Transverse colon (tissue), 4 donors: ENCODE data around the gene STRBP. TPM values are rescaled to one million over a fixed set of nuclear protein-coding genes. Genes with fewer than 3 reads are reported as not detected.

Source experiments
- DNase-seq: peaks from one replicate; pipeline ENCODE4 v3.0.0-alpha.2; 2019
- H3K27ac ChIP-seq, 4 donors: fragments of 200-600 bp; sonication (generic); 2 replicates each; pipeline ENCODE4 v1.5.1; 2016 to 2018; ENCODE audit warnings: inconsistent platforms in 4 of 4
- H3K27me3 ChIP-seq: fragments of 200-600 bp; sonication (generic); 2 replicates; pipeline ENCODE4 v1.5.1; 2017; ENCODE audit warnings: inconsistent platforms
- H3K36me3 ChIP-seq, 4 donors: fragments of 200-600 bp; sonication (generic); 2 replicates each; pipeline ENCODE4 v1.5.1; 2017 to 2019; ENCODE audit warnings: inconsistent platforms in 4 of 4
- H3K4me1 ChIP-seq, 4 donors: fragments of 200-600 bp; sonication (generic); 2 replicates each; pipeline ENCODE4 v1.5.1; 2017 to 2020; ENCODE audit warnings: inconsistent platforms in 4 of 4
- H3K4me3 ChIP-seq, 4 donors: fragments of 200-600 bp; sonication (generic); 1 replicate in 1 of 4; 2 replicates in 3 of 4; pipeline versions ENCODE4 v1.5.1 to v1.6.1; 2017 to 2019; ENCODE audit warnings: inconsistent platforms in 4 of 4
- H3K9me3 ChIP-seq, 2 donors: fragments of 200-600 bp; sonication (generic); 2 replicates each; pipeline ENCODE4 v1.5.1; 2017 to 2019; ENCODE audit warnings: inconsistent platforms in 2 of 2
- CTCF ChIP-seq, 5 experiments: fragments of 200-600 bp in 3 of 5; fragments of 450-650 bp in 2 of 5; sonication (generic) in 3 of 5; IDR thresholded peaks; 1 replicate in 2 of 5; 2 replicates in 3 of 5; pipeline ENCODE4 v1.5.1; 2016 to 2017; ENCODE audit warnings: antibody characterized with exemption in 5 of 5, inconsistent platforms in 3 of 5, mild to moderate bottlenecking in 2 of 5, moderate library complexity in 1 of 5
- EP300 ChIP-seq: sonication (generic); formaldehyde crosslinking; IDR thresholded peaks from one replicate; pipeline ENCODE4 v1.6.1; 2017; ENCODE audit warnings: antibody characterized with exemption, low read depth
- POLR2A ChIP-seq: fragments of 450-650 bp; IDR thresholded peaks from one replicate; pipeline ENCODE4 v1.6.1; 2016; ENCODE audit warnings: antibody characterized with exemption, mild to moderate bottlenecking, moderate library complexity
- POLR2AphosphoS5 ChIP-seq, 3 donors: sonication (generic); formaldehyde crosslinking; IDR thresholded peaks; one replicate each; pipeline ENCODE4 v1.6.1; 2016; ENCODE audit warnings: antibody characterized with exemption in 3 of 3
- WGBS, 2 donors: methylation state at CpG; one replicate each; pipeline ENCODE4 v1.1.5; 2018; ENCODE audit warnings: low coverage in 1 of 2; 5-methylcytosine and 5-hydroxymethylcytosine counted together
- in situ Hi-C, 4 donors: fragments of 200-750 bp; cut with MboI; loops; one replicate each; pipeline versions ENCODE4 v1.15.0 to v1.15.1; 2017; ENCODE audit warnings: low sequenced_read_pairs in 3 of 4, low pct_ligation_motif_present in 1 of 4, low pct_unique_long_range_greater_than_20kb in 1 of 4
- intact Hi-C: fragments of 100-400 bp; cut with DNase I; formaldehyde crosslinking; loops from one replicate; pipeline ENCODE4 v1.15.1; 2023; ENCODE audit warnings: low total_unique reads
- total RNA-seq, 4 donors: library from RNA; depleted of rRNA; stranded (reverse); fragments of >200 nt; gene quantifications; one replicate each; pipeline ENCODE4 v1.1.0, GENCODE V29; 2016

STRBP gene
- total RNA-seq, 4 donors from 2014 or later, result 19.1 to 50.3 (median 43.2) TPM

- no peak overlapping the region for H3K4me3 ChIP-seq
- peaks cover 0 to 5% (median 2%) of the 10 kb centered on the region in 4 donors for H3K4me1 ChIP-seq
- DNase-seq, result no peak
- intact Hi-C loops (no loop called here), in situ Hi-C loops (no loop called here)
- no peak overlapping the region for H3K27ac ChIP-seq
- TF ChIP-seq POLR2A (no peak), EP300 (no peak), CTCF (IDR thresholded peaks at IDR 0.05) (no peak), POLR2AphosphoS5 (IDR thresholded peaks at IDR 0.05) (no peak)
- H3K27me3 ChIP-seq, result no peaks in the 10 kb centered on the region
- H3K36me3 ChIP-seq, result no peaks in the 10 kb centered on the region
- 85 to 93% methylated on average over 1 to 2 of the region's 2 CpGs for WGBS, 2 donors
- H3K9me3 ChIP-seq, result no peaks in the 10 kb centered on the region
These were observed 91.4 kb downstream of the STRBP start for GRCh38 chr9:123176949-123177348.

GRCh38 chr9:123175854-123176629 lies 92.3 kb downstream of the STRBP start:
- intact Hi-C loops, result no loop called here
- Histone ChIP-seq H3K27me3 (no peaks in the 10 kb centered on the region), H3K4me3 (no peak overlapping the region), H3K4me1 (peaks cover 0 to 5% (median 2%) of the 10 kb centered on the region in 4 donors), H3K36me3 (no peaks in the 10 kb centered on the region), H3K27ac (no peak overlapping the region), H3K9me3 (no peaks in the 10 kb centered on the region)
- no peak for TF ChIP-seq CTCF (IDR thresholded peaks at IDR 0.05)
- TF ChIP-seq POLR2A, result no peak
- no peak for TF ChIP-seq POLR2AphosphoS5 (IDR thresholded peaks at IDR 0.05)
- no peak for TF ChIP-seq EP300
- no peak for DNase-seq
- WGBS, 2 donors, result 67 to 68% methylated on average over 3 to 4 of the region's 4 CpGs
- in situ Hi-C loops, result no loop called here

GRCh38 chr9:123174887-123175518 lies 93.4 kb downstream of the STRBP start:
- H3K4me3 ChIP-seq, result no peak overlapping the region
- TF ChIP-seq CTCF (IDR thresholded peaks at IDR 0.05), result no peak
- TF ChIP-seq POLR2A, result no peak
- TF ChIP-seq POLR2AphosphoS5 (IDR thresholded peaks at IDR 0.05), result no peak
- no peak for TF ChIP-seq EP300
- intact Hi-C loops, result no loop called here
- no peaks in the 10 kb centered on the region for H3K27me3 ChIP-seq
- H3K4me1 ChIP-seq, result peaks cover 0 to 5% (median 2%) of the 10 kb centered on the region in 4 donors
- no peak for DNase-seq
- no peaks in the 10 kb centered on the region for H3K36me3 ChIP-seq
- peak overlapping the region in 1 of 4 donors; percentile 9 for H3K27ac ChIP-seq
- WGBS, 2 donors, result 75 to 88% methylated on average over 1 of the region's 1 CpG
- in situ Hi-C loops, result no loop called here
- H3K9me3 ChIP-seq, result no peaks in the 10 kb centered on the region

DNA sequence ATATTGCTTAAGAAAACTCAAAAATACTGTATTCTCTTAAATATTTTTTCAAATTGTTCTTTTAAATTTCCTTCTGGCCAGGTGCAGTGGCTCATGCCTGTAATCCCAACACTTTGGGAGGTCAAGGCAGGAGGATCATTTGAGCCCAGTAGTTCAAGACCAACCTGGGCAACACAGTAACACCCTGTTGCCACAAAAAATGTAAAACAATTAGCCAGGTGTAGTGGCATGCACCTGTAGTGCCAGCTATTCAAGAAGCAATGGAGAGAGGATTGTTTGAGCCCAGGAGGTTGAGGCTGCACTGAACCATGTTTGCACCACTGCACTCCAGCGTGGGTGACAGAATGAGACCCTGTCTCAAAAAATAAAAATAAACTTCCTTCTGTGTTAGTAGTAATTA lies 94.3 kb downstream of the STRBP start:
- Histone ChIP-seq H3K4me3 (no peak overlapping the region), H3K4me1 (peaks cover 0 to 5% (median 2%) of the 10 kb centered on the region in 4 donors)
- intact Hi-C loops, result no loop called here

More for the DNA sequence above, 94.3 kb downstream of the STRBP start:
- H3K27ac ChIP-seq, result peak overlapping the region in 1 of 4 donors; percentile 9
- H3K27me3 ChIP-seq, result no peaks in the 10 kb centered on the region
- in situ Hi-C loops, result no loop called here
- DNase-seq, result no peak
- 96 to 100% methylated on average over 1 of the region's 1 CpG for WGBS, 2 donors
- no peaks in the 10 kb centered on the region for H3K36me3 ChIP-seq
- H3K9me3 ChIP-seq, result no peaks in the 10 kb centered on the region
- TF ChIP-seq POLR2AphosphoS5 (IDR thresholded peaks at IDR 0.05) (no peak), EP300 (no peak), CTCF (IDR thresholded peaks at IDR 0.05) (no peak), POLR2A (no peak)
